NB4 (cell line): ENCODE measurements around the gene RNF141.

Source experiments
- DNase-seq: peaks from one replicate; pipeline ENCODE4 v3.0.0; 2010; ENCODE audit warnings: low read depth
- H3K4me3 ChIP-seq: one replicate; pipeline ENCODE4 v1.5.1; 2011; ENCODE audit warnings: mild to moderate bottlenecking, low read depth, low read length, moderate library complexity
- MYC ChIP-seq: IDR thresholded peaks from 2 replicates; pipeline ENCODE4 v1.6.1; 2011; ENCODE audit warnings: low read depth, low read length
- POLR2A ChIP-seq: IDR thresholded peaks from 2 replicates; pipeline ENCODE4 v1.6.1; 2011; ENCODE audit warnings: mild to moderate bottlenecking; ENCODE audit not compliant: insufficient read length; ENCODE audit errors: extremely low read depth
- TF ChIP-seq, protein P1 (sequence below): IDR thresholded peaks from one replicate; pipeline ENCODE4 v1.5.1; 2012; ENCODE audit warnings: low read depth, low read length
- TF ChIP-seq, protein P2 (sequence below): IDR thresholded peaks from 2 replicates; pipeline ENCODE4 v1.6.1; 2011; ENCODE audit warnings: low read depth, low read length

RNF141 gene, protein sequence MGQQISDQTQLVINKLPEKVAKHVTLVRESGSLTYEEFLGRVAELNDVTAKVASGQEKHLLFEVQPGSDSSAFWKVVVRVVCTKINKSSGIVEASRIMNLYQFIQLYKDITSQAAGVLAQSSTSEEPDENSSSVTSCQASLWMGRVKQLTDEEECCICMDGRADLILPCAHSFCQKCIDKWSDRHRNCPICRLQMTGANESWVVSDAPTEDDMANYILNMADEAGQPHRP

DNA sequence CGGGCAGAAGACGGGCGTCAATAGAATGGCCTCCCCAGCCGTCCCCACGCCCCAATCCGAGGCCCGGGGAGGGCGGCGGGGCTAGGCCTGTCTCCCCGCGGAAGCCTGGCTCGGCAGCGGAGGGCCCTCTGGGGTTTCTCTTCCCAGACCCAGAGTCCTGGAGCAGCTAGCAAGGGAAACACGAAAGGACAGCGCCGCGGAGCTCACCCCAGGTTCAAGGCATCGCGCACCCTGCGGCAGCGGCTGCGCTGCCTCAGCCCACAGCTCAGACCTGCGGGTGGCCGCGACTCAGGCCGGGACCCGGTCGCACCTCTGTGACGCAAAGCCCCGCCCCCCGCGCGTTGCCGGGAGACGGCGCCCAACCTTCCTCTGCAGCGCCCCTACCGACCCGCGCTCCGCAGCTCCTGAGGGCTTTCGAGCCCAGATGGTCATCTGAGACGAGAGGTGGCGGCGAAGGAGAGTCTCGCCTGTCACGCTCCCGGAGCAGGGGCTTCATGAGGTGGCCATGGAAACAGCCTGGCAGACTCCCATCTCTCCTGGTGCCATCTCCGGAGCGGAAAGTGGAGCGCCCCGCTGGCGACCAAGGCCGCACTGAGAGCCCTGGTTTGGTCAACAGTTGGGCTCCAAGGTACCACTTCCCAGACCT is at the start of gene RNF141:
Gene RNF141, minus strand, starts transcription at position 273 of the 646 bp plus-strand sequence. CDS start 7,029 bp downstream, outside the sequence.
- DNase-seq: peak; percentile 94
- TF ChIP-seq, protein P1, sequence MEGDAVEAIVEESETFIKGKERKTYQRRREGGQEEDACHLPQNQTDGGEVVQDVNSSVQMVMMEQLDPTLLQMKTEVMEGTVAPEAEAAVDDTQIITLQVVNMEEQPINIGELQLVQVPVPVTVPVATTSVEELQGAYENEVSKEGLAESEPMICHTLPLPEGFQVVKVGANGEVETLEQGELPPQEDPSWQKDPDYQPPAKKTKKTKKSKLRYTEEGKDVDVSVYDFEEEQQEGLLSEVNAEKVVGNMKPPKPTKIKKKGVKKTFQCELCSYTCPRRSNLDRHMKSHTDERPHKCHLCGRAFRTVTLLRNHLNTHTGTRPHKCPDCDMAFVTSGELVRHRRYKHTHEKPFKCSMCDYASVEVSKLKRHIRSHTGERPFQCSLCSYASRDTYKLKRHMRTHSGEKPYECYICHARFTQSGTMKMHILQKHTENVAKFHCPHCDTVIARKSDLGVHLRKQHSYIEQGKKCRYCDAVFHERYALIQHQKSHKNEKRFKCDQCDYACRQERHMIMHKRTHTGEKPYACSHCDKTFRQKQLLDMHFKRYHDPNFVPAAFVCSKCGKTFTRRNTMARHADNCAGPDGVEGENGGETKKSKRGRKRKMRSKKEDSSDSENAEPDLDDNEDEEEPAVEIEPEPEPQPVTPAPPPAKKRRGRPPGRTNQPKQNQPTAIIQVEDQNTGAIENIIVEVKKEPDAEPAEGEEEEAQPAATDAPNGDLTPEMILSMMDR: peak; percentile 56
- TF ChIP-seq POLR2A (peak; percentile 93), MYC (peak; percentile 60)
- TF ChIP-seq, protein P2, sequence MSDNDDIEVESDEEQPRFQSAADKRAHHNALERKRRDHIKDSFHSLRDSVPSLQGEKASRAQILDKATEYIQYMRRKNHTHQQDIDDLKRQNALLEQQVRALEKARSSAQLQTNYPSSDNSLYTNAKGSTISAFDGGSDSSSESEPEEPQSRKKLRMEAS: peak; percentile 63; the same call in 1 of the 2 replicates
- H3K4me3 ChIP-seq: peak within 1 kb of the TSS; percentile 88

DNA sequence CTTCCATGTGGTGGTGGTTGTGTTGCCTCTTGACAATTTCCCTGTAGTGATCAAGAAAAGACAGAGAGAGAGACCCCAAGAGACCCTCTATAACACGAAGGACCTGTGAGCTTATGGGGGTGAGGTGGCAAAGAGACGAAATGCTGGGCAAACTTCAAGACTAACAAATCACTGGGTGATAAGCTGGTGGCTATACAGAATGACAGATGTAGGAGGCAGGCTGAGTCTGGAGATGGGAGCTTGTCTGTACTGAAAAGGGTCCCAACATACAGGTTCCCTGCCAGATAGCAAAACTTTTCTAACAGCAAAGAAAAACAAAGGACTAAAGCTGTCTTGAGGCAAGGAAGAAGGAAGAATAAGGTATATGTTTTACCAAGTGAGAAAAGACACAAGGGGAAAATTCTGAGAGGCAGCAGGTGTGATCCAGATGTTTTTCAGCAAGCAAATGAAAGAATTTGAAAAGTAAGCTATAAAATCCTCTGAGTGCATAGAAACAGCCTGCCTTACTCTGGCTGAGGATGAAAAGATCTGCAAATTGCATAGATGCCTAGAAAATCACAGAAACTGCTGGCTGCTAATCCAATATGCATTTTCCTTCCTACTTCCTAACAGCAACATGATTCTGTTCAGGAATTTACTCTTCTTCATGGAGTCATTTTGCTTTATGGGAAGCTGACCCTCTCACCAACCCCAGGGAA is 49.4 kb upstream of the RNF141 start:
- TF ChIP-seq, protein P2: no peak
- TF ChIP-seq MYC (no peak), POLR2A (no peak)
- TF ChIP-seq, protein P1: no peak
- DNase-seq: no peak
- no peak overlapping the region for H3K4me3 ChIP-seq

DNA sequence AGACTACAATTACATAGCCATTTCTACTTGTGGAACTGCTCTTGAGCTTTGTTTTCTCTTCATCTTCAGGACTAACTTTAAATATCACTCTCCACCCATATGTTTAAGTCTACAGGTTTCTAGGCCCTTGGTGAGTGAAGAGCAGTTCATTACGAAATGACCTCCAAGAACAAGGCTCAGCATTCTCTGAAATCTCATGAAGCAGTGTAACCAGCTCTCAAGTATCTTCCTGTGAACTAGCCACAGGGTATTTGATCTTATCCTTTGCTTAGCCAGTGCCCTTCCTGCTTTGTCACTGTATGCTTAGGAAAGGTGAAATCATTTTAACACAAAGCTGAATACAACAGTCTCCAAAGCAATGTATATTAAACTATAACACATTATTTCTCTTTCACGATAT is 47.9 kb upstream of the RNF141 start:
- DNase-seq: no peak
- TF ChIP-seq, protein P1: no peak
- TF ChIP-seq, protein P2: no peak
- TF ChIP-seq POLR2A (no peak), MYC (no peak)
- H3K4me3 ChIP-seq: no peak overlapping the region

DNA sequence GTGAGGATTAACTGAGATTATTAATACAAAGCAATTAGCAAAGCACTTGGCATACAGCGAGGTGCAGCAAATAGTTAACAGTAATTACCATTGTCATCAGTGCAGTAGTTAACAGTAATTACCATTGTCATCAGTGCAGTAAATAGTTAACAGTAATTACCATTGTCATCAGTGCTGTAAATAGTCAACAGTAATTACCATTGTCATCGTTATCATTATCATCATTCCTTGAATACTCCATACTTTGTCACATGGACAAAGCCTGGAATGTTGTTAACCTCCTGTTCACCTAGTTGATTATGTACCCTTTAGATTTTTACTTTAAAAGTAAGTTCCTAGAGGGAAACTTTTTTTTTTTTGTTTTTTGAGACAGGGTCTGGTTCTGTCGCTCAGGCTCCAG is 47.0 kb upstream of the RNF141 start:
- TF ChIP-seq, protein P2: no peak
- TF ChIP-seq, protein P1: no peak
- TF ChIP-seq MYC (no peak), POLR2A (no peak)
- H3K4me3 ChIP-seq: no peak overlapping the region
- no peak for DNase-seq

DNA sequence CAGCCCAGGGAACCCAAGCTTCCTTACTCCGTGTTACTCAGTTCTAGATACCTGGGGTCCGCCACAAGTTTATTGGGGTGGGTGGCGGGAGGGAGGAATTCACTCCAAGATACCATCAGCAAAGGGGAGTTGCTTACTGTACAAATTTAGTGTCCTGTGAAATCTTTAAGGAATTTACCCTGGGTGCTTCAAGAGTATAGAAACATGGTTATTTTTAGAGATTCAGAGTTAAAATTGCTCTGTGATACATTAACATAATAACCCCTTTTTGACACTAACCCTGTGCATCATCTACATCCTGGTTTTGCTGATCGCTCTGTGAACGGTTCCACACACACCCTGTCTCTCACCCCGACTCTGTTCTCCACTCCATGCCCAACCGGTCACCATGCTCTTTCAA is 46.4 kb upstream of the RNF141 start:
- no peak overlapping the region for H3K4me3 ChIP-seq
- TF ChIP-seq, protein P1: no peak
- TF ChIP-seq, protein P2: no peak
- no peak for TF ChIP-seq MYC
- TF ChIP-seq POLR2A: no peak
- no peak for DNase-seq
